Natural killer cell (primary cell): ENCODE data around the gene RIPOR2. TPM values are rescaled to one million over a fixed set of nuclear protein-coding genes. Genes with fewer than 3 reads are reported as not detected.
A peak's percentile ranks its signal among the peaks of the same experiment; 100 is the strongest.
"Not testable (repeated sequence)": the region's sequence is repeated elsewhere in the genome, so short reads cannot be mapped to it uniquely, and the experiment has no call there.

Experiments used
- ATAC-seq, 3 donors: fragments of 150-1000 bp in 2 of 3; fragments of 200-7000 bp in 1 of 3; cut with Tn5 transposase; 1 replicate in 1 of 3; 2 replicates in 2 of 3; pipeline ENCODE4 v1.10.0; 2021; ENCODE audit warnings: mild to moderate bottlenecking in 2 of 3, moderate library complexity in 2 of 3
- DNase-seq, 2 donors: peaks; one replicate each; pipeline versions ENCODE4 v3.0.0 to v3.0.0-alpha.2; 2013 to 2021; ENCODE audit warnings: mixed read lengths in 1 of 2
- H3K27ac ChIP-seq: one replicate; pipeline ENCODE4 v1.5.1; 2013; ENCODE audit warnings: mild to moderate bottlenecking, low read length
- H3K27me3 ChIP-seq: one replicate; pipeline ENCODE4 v1.6.1; 2013; ENCODE audit warnings: low read length; ENCODE audit not compliant: control insufficient read depth, insufficient read depth
- H3K36me3 ChIP-seq: one replicate; pipeline ENCODE4 v1.6.1; 2013; ENCODE audit warnings: low read length; ENCODE audit not compliant: control insufficient read depth, insufficient read depth
- H3K4me1 ChIP-seq: one replicate; pipeline ENCODE4 v1.6.1; 2013; ENCODE audit warnings: low read length; ENCODE audit not compliant: control insufficient read depth, insufficient read depth
- H3K4me3 ChIP-seq: one replicate; pipeline ENCODE4 v1.5.1; 2013; ENCODE audit warnings: low read length
- H3K9me3 ChIP-seq: one replicate; pipeline ENCODE4 v1.6.1; 2013; ENCODE audit warnings: low read length; ENCODE audit not compliant: control insufficient read depth, insufficient read depth
- H3K27ac Mint-ChIP-seq, 2 donors: one replicate each; pipeline ENCODE4 v1.8.0; 2022; ENCODE audit warnings: mild to moderate bottlenecking in 2 of 2, mixed read lengths in 2 of 2, moderate library complexity in 1 of 2
- H3K27me3 Mint-ChIP-seq, 2 donors: one replicate each; pipeline ENCODE4 v1.8.0; 2022; ENCODE audit warnings: low read depth in 2 of 2, mixed read lengths in 2 of 2
- H3K36me3 Mint-ChIP-seq: one replicate; pipeline ENCODE4 v1.8.0; 2022; ENCODE audit warnings: mixed read lengths
- H3K4me1 Mint-ChIP-seq, 2 donors: one replicate each; pipeline ENCODE4 v1.8.0; 2022; ENCODE audit warnings: mixed read lengths in 2 of 2
- H3K4me3 Mint-ChIP-seq: one replicate; pipeline ENCODE4 v1.8.0; 2022; ENCODE audit warnings: mild to moderate bottlenecking, moderate library complexity, mixed read lengths
- H3K9me3 Mint-ChIP-seq, 2 donors: one replicate each; pipeline ENCODE4 v1.8.0; 2022; ENCODE audit warnings: mixed read lengths in 2 of 2
- CTCF ChIP-seq: fragments of 200-600 bp; IDR thresholded peaks from one replicate; pipeline ENCODE4 v1.8.0; 2022; ENCODE audit warnings: antibody characterized with exemption
- WGBS: methylation state at CpG from one replicate; pipeline ENCODE4 v1.1.7; 2013; ENCODE audit warnings: missing lambda C conversion rate; ENCODE audit not compliant: insufficient coverage; 5-methylcytosine and 5-hydroxymethylcytosine counted together
- intact Hi-C: fragments of 100-400 bp; cut with micrococcal nuclease; formaldehyde crosslinking; loops from one replicate; pipeline ENCODE4 v1.14.2; 2022
- total RNA-seq, 4 donors: library from RNA; stranded (reverse); fragments of 120-200 nt in 1 of 4; gene quantifications; one replicate each; pipeline versions ENCODE4 v1.2.3 to v1.2.4, GENCODE V29; 2013 to 2022

The RIPOR2 gene
- total RNA-seq, 3 donors from 2014 or later (not counting 1 experiment from before 2014, with no cell fraction given): 234 to 312 (median 299) TPM

- DNase-seq (no peak), ATAC-seq (peak in 2 of 3 donors; percentile 5 to 7)
- Mint-ChIP-seq H3K27me3 (no peaks in the 10 kb centered on the region), H3K27ac (peak overlapping the region; percentile 89 to 93), H3K4me3 (peak overlapping the region; percentile 83), H3K4me1 (peaks cover 86 to 88% of the 10 kb centered on the region in 2 donors), H3K9me3 (no peaks in the 10 kb centered on the region), H3K36me3 (peaks cover 8% of the 10 kb centered on the region)
- H3K4me3 ChIP-seq: no peak overlapping the region
- no peaks in the 10 kb centered on the region for H3K9me3 ChIP-seq
- peaks cover 50% of the 10 kb centered on the region for H3K36me3 ChIP-seq
- H3K27ac ChIP-seq: peak overlapping the region; percentile 45
- H3K4me1 ChIP-seq: peaks cover 81% of the 10 kb centered on the region
- H3K27me3 ChIP-seq: no peaks in the 10 kb centered on the region
- intact Hi-C loops: loop anchor here (1.0 to 10.0 kb wide), 3 partner anchors 7 to 204 kb away; partner anchors contain the start of gene C6orf62
- no peak for TF ChIP-seq CTCF
- 13% methylated on average over 1 of the region's 1 CpG for WGBS
Observed at GRCh38 chr6:24918641-24919055, 17.1 kb downstream of the RIPOR2 start.

GRCh38 chr6:24916496-24916895 lies 19.3 kb downstream of the RIPOR2 start:
- Histone ChIP-seq H3K4me3 (no peak overlapping the region), H3K27me3 (no peaks in the 10 kb centered on the region), H3K9me3 (no peaks in the 10 kb centered on the region), H3K27ac (no peak overlapping the region), H3K4me1 (peaks cover 84% of the 10 kb centered on the region), H3K36me3 (peaks cover 66% of the 10 kb centered on the region)
- no peaks in the 10 kb centered on the region for H3K27me3 Mint-ChIP-seq
- H3K9me3 Mint-ChIP-seq: no peaks in the 10 kb centered on the region
- H3K27ac Mint-ChIP-seq: peak overlapping the region; percentile 89 to 93
- no peak for TF ChIP-seq CTCF
- peaks cover 97 to 98% of the 10 kb centered on the region in 2 donors for H3K4me1 Mint-ChIP-seq
- H3K4me3 Mint-ChIP-seq: peak overlapping the region; percentile 49
- ATAC-seq (no peak), DNase-seq (no peak)
- peaks cover 8% of the 10 kb centered on the region for H3K36me3 Mint-ChIP-seq
- intact Hi-C loops: loop anchor here (5.0 to 10.0 kb wide), 2 partner anchors 36 to 202 kb away; partner anchors contain the start of gene C6orf62
- 85% methylated on average over 5 of the region's 5 CpGs for WGBS

- Histone ChIP-seq H3K36me3 (peaks cover 64% of the 10 kb centered on the region), H3K27ac (peak overlapping the region; percentile 32), H3K4me1 (peaks cover 82% of the 10 kb centered on the region), H3K4me3 (no peak overlapping the region), H3K9me3 (no peaks in the 10 kb centered on the region), H3K27me3 (no peaks in the 10 kb centered on the region)
- H3K4me1 Mint-ChIP-seq: peaks cover 95 to 97% of the 10 kb centered on the region in 2 donors
- intact Hi-C loops: loop anchor here (5.0 to 10.0 kb wide), 2 partner anchors 37 to 201 kb away; partner anchors contain the start of gene C6orf62
- H3K4me3 Mint-ChIP-seq: peak overlapping the region; percentile 70
- DNase-seq: no peak
- TF ChIP-seq CTCF: no peak
- H3K27ac Mint-ChIP-seq: peak overlapping the region; percentile 89 to 93
- H3K36me3 Mint-ChIP-seq: peaks cover 8% of the 10 kb centered on the region
- no peaks in the 10 kb centered on the region for H3K9me3 Mint-ChIP-seq
- 83% methylated on average over 5 of the region's 5 CpGs for WGBS
- no peaks in the 10 kb centered on the region for H3K27me3 Mint-ChIP-seq
- no peak for ATAC-seq
Observed at GRCh38 chr6:24915641-24916040, 20.1 kb downstream of the RIPOR2 start.

- not testable (repeated sequence) for DNase-seq, H3K27me3 ChIP-seq, H3K9me3 Mint-ChIP-seq, H3K36me3 Mint-ChIP-seq, H3K4me3 ChIP-seq, H3K27me3 Mint-ChIP-seq, ATAC-seq, H3K9me3 ChIP-seq
- Histone ChIP-seq H3K4me1 (peaks cover 85% of the 10 kb centered on the region), H3K27ac (peak overlapping the region; percentile 18), H3K36me3 (peaks cover 55% of the 10 kb centered on the region)
- WGBS: 88% methylated on average over 6 of the region's 10 CpGs
- Mint-ChIP-seq H3K4me3 (peak overlapping the region; percentile 54), H3K4me1 (peaks cover 95 to 97% of the 10 kb centered on the region in 2 donors), H3K27ac (peak overlapping the region; percentile 89 to 93)
- intact Hi-C loops: loop anchor here (5.0 to 10.0 kb wide), 2 partner anchors 57 to 199 kb away; partner anchors contain the start of gene C6orf62
Observed at GRCh38 chr6:24914082-24914481, 21.7 kb downstream of the RIPOR2 start.
